Activated CD8-positive, alpha-beta T cell treated with anti-CD3 and anti-CD28 coated beads, Interleukin-2, amount 10 ng/mL, durations not matched to agents 7 days and 5 days (primary cell): ENCODE measurements around the gene ATP5ME. TPM values are rescaled to one million over a fixed set of nuclear protein-coding genes. Genes with fewer than 3 reads are reported as not detected.

Source experiments
- ATAC-seq: fragments of 150-1000 bp; cut with Tn5 transposase; one replicate; pipeline ENCODE4 v1.10.0; 2021; ENCODE audit warnings: moderate library complexity
- CTCF ChIA-PET: fragments of 350-600 bp; sonication (Branson Sonifier 250); formaldehyde crosslinking; loops from one replicate; lab custom pipeline; 2021; ENCODE audit warnings: antibody characterized with exemption; lab: Charles Lee
- POLR2A ChIA-PET: fragments of 350-600 bp; sonication (Branson Sonifier 250); formaldehyde crosslinking; loops from one replicate; lab custom pipeline; 2021; ENCODE audit warnings: antibody characterized with exemption; lab: Charles Lee
- DNase-seq: peaks from one replicate; pipeline ENCODE4 v3.0.0-alpha.2; 2020
- H3K27ac Mint-ChIP-seq: one replicate; pipeline ENCODE4 v1.8.0; 2021; ENCODE audit warnings: mild to moderate bottlenecking, mixed read lengths
- H3K27me3 Mint-ChIP-seq: one replicate; pipeline ENCODE4 v1.8.0; 2021; ENCODE audit warnings: low read depth, mixed read lengths
- H3K36me3 Mint-ChIP-seq: one replicate; pipeline ENCODE4 v1.8.0; 2021; ENCODE audit warnings: low read depth, mixed read lengths
- H3K4me1 Mint-ChIP-seq: one replicate; pipeline ENCODE4 v1.8.0; 2021; ENCODE audit warnings: low read depth, mixed read lengths
- H3K4me3 Mint-ChIP-seq: one replicate; pipeline ENCODE4 v1.8.0; 2021; ENCODE audit warnings: mild to moderate bottlenecking, mixed read lengths
- H3K9me3 Mint-ChIP-seq: one replicate; pipeline ENCODE4 v1.8.0; 2022; ENCODE audit warnings: mixed read lengths; ENCODE audit not compliant: insufficient read depth
- total RNA-seq, 2 experiments: library from RNA; stranded (reverse); gene quantifications; one replicate each; pipeline ENCODE4 v1.2.3, GENCODE V29; 2021

ATP5ME gene, protein sequence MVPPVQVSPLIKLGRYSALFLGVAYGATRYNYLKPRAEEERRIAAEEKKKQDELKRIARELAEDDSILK
- 100 to 1,000 TPM; 243 to 267 TPM for total RNA-seq

DNA sequence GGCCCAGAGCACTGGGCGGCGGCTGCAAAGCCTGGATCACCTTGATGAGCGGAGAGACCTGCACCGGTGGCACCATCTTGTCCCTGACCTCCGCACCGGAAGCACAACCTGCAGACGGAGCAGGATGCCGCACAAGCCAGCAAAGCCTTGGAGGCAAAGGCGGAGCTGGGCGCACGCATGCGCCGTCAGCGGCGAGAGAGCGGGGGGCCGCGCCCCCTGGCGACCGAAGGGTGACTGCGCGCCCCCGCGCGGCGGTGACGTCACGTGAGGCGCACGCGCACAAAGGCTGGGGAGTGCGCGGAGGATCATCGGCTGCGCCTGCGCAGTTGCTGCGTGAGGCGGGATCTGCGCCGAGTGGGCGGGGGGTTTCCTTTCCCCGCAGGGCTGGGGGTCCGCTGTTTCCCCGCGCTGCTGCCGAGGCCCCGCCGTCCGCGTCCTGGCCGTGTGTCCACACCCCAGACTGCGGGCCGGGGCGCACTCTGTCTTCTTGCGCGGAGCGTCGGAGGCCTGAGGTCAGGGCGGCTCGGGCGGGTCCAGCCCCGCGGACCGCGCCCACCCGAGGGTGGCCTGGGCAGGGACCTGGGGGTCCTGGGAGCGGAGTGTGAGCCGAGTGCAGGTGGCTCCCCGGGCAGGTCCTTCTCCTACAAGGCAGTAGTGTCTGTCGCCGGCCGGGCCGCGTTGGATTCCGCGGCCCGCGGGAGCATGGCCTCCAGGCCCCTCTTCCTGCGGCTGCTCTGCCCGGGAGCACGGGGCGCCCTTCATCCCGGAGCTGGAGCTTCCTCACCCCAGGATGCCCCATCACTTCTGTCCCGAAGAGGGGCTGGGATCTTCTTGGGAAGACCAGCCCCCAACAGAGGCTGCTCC lies at the start of gene ATP5ME, which contains the start of gene MYL5:
Gene ATP5ME (minus strand): TSS at position 105 of the 864 bp plus-strand sequence. CDS start 29 bp downstream, at position 76.
Gene MYL5 (plus strand): TSS at position 371 of the 864 bp plus-strand sequence. CDS start 3,485 bp downstream, outside the sequence.
- Mint-ChIP-seq H3K9me3 (no peaks in the 10 kb centered on the region), H3K36me3 (peaks cover 31% of the 10 kb centered on the region), H3K4me3 (peak within 1 kb of the TSS; percentile 86), H3K27ac (peak within 1 kb of the TSS; percentile 90), H3K27me3 (no peaks in the 10 kb centered on the region), H3K4me1 (peaks cover 18% of the 10 kb centered on the region)
- ChIA-PET POLR2A (interaction anchor here (0.6 to 2.1 kb wide), 11 partner anchors 8 to 337 kb away, joined by 3 to 17 read pairs (median 5); partner anchors contain the start of genes GAK, PCGF3, TMEM175 and ZNF141), CTCF (interaction anchor here (0.6 to 2.6 kb wide), 9 partner anchors 9 to 430 kb away, joined by 3 to 11 read pairs (median 4); no protein-coding TSS in a partner anchor)
- DNase-seq (peak; percentile 98), ATAC-seq (peak; percentile 96)

- Mint-ChIP-seq H3K4me1 (no peaks in the 10 kb centered on the region), H3K4me3 (no peak overlapping the region), H3K27me3 (no peaks in the 10 kb centered on the region), H3K36me3 (peaks cover 43% of the 10 kb centered on the region), H3K9me3 (no peaks in the 10 kb centered on the region), H3K27ac (no peak overlapping the region)
- ChIA-PET CTCF (no interaction called here), POLR2A (no interaction called here)
- DNase-seq, result no peak
- no peak for ATAC-seq
These were observed 48.8 kb upstream of the ATP5ME start for GRCh38 chr4:722851-723360.

GRCh38 chr4:722169-722725 lies 48.2 kb upstream of the ATP5ME start:
- Mint-ChIP-seq H3K27ac (no peak overlapping the region), H3K4me1 (no peaks in the 10 kb centered on the region), H3K9me3 (no peaks in the 10 kb centered on the region), H3K4me3 (no peak overlapping the region), H3K27me3 (no peaks in the 10 kb centered on the region), H3K36me3 (peaks cover 43% of the 10 kb centered on the region)
- ChIA-PET POLR2A (no interaction called here), CTCF (no interaction called here)
- ATAC-seq (no peak), DNase-seq (no peak)

GRCh38 chr4:721261-722168 lies 47.4 kb upstream of the ATP5ME start:
- ChIA-PET POLR2A (no interaction called here), CTCF (no interaction called here)
- H3K4me1 Mint-ChIP-seq, result peaks cover 3% of the 10 kb centered on the region
- no peak overlapping the region for H3K27ac Mint-ChIP-seq
- no peak overlapping the region for H3K4me3 Mint-ChIP-seq
- no peak for DNase-seq
- peaks cover 43% of the 10 kb centered on the region for H3K36me3 Mint-ChIP-seq
- no peaks in the 10 kb centered on the region for H3K9me3 Mint-ChIP-seq
- no peak for ATAC-seq
- H3K27me3 Mint-ChIP-seq, result no peaks in the 10 kb centered on the region

GRCh38 chr4:720111-720860 lies 46.2 kb upstream of the ATP5ME start:
- Mint-ChIP-seq H3K27me3 (no peaks in the 10 kb centered on the region), H3K9me3 (no peaks in the 10 kb centered on the region), H3K4me3 (no peak overlapping the region), H3K36me3 (peaks cover 43% of the 10 kb centered on the region), H3K4me1 (peaks cover 4% of the 10 kb centered on the region), H3K27ac (no peak overlapping the region)
- ATAC-seq, result no peak
- DNase-seq, result no peak
- CTCF ChIA-PET, result no interaction called here
- POLR2A ChIA-PET, result no interaction called here

GRCh38 chr4:718460-718859 lies 44.4 kb upstream of the ATP5ME start:
- H3K36me3 Mint-ChIP-seq, result peaks cover 39% of the 10 kb centered on the region
- POLR2A ChIA-PET, result no interaction called here

GRCh38 chr4:717601-718320 lies 43.7 kb upstream of the ATP5ME start:
- Mint-ChIP-seq H3K36me3 (peaks cover 32% of the 10 kb centered on the region), H3K27ac (no peak overlapping the region), H3K4me3 (no peak overlapping the region), H3K4me1 (peaks cover 5% of the 10 kb centered on the region), H3K27me3 (no peaks in the 10 kb centered on the region), H3K9me3 (no peaks in the 10 kb centered on the region)
- DNase-seq, result no peak
- no peak for ATAC-seq
- CTCF ChIA-PET, result no interaction called here
- POLR2A ChIA-PET, result no interaction called here

More at GRCh38 chr4:718460-718859, 44.4 kb upstream of the ATP5ME start:
- CTCF ChIA-PET, result no interaction called here
- H3K9me3 Mint-ChIP-seq, result no peaks in the 10 kb centered on the region
- ATAC-seq (no peak), DNase-seq (no peak)
- H3K4me3 Mint-ChIP-seq, result no peak overlapping the region
- H3K4me1 Mint-ChIP-seq, result peaks cover 5% of the 10 kb centered on the region
- H3K27me3 Mint-ChIP-seq, result no peaks in the 10 kb centered on the region
- H3K27ac Mint-ChIP-seq, result no peak overlapping the region

DNA sequence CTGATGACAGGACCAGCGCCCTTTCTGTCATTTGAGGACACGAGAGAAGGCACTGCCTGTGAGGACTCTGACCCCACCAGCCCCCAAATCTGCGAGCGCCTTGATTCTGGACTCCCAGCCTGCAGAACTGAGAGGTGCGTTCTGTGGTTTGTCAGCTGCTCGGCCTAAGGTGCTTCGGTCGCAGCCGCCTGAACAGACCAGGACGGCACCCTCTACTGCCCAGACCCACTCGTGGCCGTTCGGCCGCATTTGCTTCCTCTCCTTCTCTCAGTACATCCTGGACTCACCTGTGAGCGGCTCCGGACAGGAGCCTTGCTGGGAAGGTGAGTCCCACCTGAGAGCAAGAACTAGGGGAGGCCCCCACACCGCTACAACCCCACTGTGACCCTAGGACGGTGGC lies 40.0 kb upstream of the ATP5ME start:
- Mint-ChIP-seq H3K4me3 (no peak overlapping the region), H3K9me3 (no peaks in the 10 kb centered on the region), H3K27ac (no peak overlapping the region), H3K36me3 (peaks cover 14% of the 10 kb centered on the region), H3K27me3 (no peaks in the 10 kb centered on the region), H3K4me1 (peaks cover 9% of the 10 kb centered on the region)
- CTCF ChIA-PET, result interaction anchor here (0.8 kb wide), 1 partner anchor 143 kb away, joined by 3 read pairs; no protein-coding TSS in a partner anchor
- DNase-seq (no peak), ATAC-seq (no peak)
- POLR2A ChIA-PET, result no interaction called here

DNA sequence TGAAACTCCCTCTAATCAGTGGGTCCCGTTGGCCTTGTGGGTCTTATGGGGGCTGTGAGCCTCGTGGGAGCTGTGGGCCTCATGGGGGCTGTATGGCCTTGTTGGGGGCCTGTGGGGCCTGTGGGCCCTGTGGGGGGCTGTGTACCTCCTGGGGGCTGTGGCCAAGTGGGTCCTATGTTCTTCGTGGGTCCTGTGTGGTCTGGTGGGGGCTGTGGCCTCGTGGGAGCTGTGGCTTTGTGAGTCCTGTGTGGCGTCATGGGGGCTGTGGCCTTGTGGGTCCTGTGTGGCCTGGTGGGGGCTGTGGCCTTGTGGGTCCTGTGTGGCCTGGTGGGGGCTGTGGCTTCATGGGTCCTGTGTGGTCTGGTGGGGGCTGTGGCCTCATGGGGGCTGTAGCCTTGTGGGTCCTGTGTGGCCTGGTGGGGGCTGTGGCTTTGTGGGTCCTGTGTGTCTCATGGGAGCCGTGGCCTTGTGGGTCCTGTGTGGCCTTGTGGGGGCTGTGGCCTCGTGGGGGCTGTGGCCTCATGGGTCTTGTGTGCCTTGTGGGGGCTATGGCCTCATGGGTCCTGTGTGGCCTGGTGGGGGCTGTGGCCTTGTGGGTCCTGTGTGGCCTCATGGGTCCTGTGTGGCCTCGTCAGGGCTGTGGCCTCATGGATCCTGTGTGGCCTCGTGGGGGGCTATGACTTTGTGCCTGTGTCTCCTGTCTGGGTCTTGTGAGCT lies 39.0 kb upstream of the ATP5ME start:
- peaks cover 20% of the 10 kb centered on the region for H3K36me3 Mint-ChIP-seq
- H3K27me3 Mint-ChIP-seq, result no peaks in the 10 kb centered on the region
- no peaks in the 10 kb centered on the region for H3K9me3 Mint-ChIP-seq
- no peak for ATAC-seq
- H3K4me1 Mint-ChIP-seq, result peaks cover 15% of the 10 kb centered on the region
- POLR2A ChIA-PET, result no interaction called here
- H3K27ac Mint-ChIP-seq, result no peak overlapping the region
- no peak overlapping the region for H3K4me3 Mint-ChIP-seq
- no peak for DNase-seq
- CTCF ChIA-PET, result interaction anchor here (0.8 kb wide), 1 partner anchor 142 kb away, joined by 3 read pairs; no protein-coding TSS in a partner anchor

GRCh38 chr4:712093-712492 lies 38.0 kb upstream of the ATP5ME start:
- no peak overlapping the region for H3K27ac Mint-ChIP-seq
- no peak overlapping the region for H3K4me3 Mint-ChIP-seq
- ChIA-PET POLR2A (no interaction called here), CTCF (no interaction called here)
- ATAC-seq (no peak), DNase-seq (no peak)
- no peaks in the 10 kb centered on the region for H3K9me3 Mint-ChIP-seq
- H3K36me3 Mint-ChIP-seq, result peaks cover 20% of the 10 kb centered on the region
- H3K27me3 Mint-ChIP-seq, result no peaks in the 10 kb centered on the region
- H3K4me1 Mint-ChIP-seq, result peaks cover 15% of the 10 kb centered on the region
